Left ventricle myocardium inferior (tissue), 1 donor: ENCODE data around the gene EEFSEC. TPM values are rescaled to one million over a fixed set of nuclear protein-coding genes. Genes with fewer than 3 reads are reported as not detected.

ENCODE experiments used
- DNase-seq: peaks from one replicate; pipeline ENCODE4 v3.0.0-alpha.2; 2020
- H3K27ac ChIP-seq: fragments of 200-600 bp; replicated peaks from 2 replicates; pipeline ENCODE4 v1.8.0; 2021
- H3K27me3 ChIP-seq: fragments of 200-600 bp; 2 replicates; pipeline ENCODE4 v1.8.0; 2021; ENCODE audit warnings: low read depth
- H3K36me3 ChIP-seq: fragments of 200-600 bp; 2 replicates; pipeline ENCODE4 v1.8.0; 2021
- H3K4me1 ChIP-seq: fragments of 200-600 bp; 2 replicates; pipeline ENCODE4 v1.8.0; 2021
- H3K4me3 ChIP-seq: fragments of 200-600 bp; 2 replicates; pipeline ENCODE4 v1.8.0; 2021; ENCODE audit warnings: mild to moderate bottlenecking, moderate library complexity
- H3K9me3 ChIP-seq: fragments of 200-600 bp; replicated peaks from 2 replicates; pipeline ENCODE4 v1.8.0; 2021
- CTCF ChIP-seq: fragments of 200-600 bp; IDR thresholded peaks from 2 replicates; pipeline ENCODE4 v1.8.0; 2021; ENCODE audit warnings: antibody characterized with exemption, mild to moderate bottlenecking, borderline replicate concordance
- intact Hi-C: fragments of 100-400 bp; cut with micrococcal nuclease; formaldehyde crosslinking; loops from one replicate; pipeline ENCODE4 v1.11.0; 2022
- total RNA-seq: library from RNA; stranded (reverse); fragmentation: NEBNext Ultra II Directional; extraction: Animal tissue kit (Norgen Biotek cat#: 25700); gene quantifications from one replicate; pipeline ENCODE4 v1.2.1, GENCODE V29; 2021
- donor health status: DM: no; HTN: yes; CAD: no; lungs with severe emphysema.

The EEFSEC gene
- total RNA-seq, 1 donor from 2014 or later, result 23.7 TPM

DNA sequence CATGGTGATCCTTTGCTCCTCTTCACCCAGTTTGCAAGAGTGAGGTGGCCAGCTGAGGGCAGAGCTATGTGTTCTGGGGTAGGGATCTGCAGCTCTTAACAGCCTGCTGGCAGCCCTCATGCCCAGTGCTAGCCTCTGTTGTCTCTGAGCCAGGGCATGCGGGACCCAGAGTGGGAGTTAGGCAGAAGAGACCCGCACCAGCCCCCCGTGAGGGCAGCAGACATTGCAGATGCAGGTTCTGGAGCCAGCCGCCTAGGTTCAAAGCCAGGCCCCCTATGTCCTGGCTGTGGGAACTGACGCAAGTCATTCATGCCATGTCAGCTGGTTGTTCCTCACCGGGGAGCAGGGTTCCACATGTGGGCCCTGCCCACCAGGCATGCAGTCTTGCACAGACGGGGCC is 238.7 kb downstream of the EEFSEC start:
- no peaks in the 10 kb centered on the region for H3K27me3 ChIP-seq
- no peak for DNase-seq
- H3K4me1 ChIP-seq, result peaks cover 29% of the 10 kb centered on the region
- no peaks in the 10 kb centered on the region for H3K9me3 ChIP-seq
- intact Hi-C loops, result no loop called here
- H3K36me3 ChIP-seq, result no peaks in the 10 kb centered on the region
- H3K27ac ChIP-seq, result no peak overlapping the region
- H3K4me3 ChIP-seq, result no peak overlapping the region
- TF ChIP-seq CTCF, result no peak

- TF ChIP-seq CTCF, result no peak
- no peak for DNase-seq
- peaks cover 29% of the 10 kb centered on the region for H3K4me1 ChIP-seq
- no peak overlapping the region for H3K4me3 ChIP-seq
- no peaks in the 10 kb centered on the region for H3K9me3 ChIP-seq
- no peaks in the 10 kb centered on the region for H3K27me3 ChIP-seq
- H3K36me3 ChIP-seq, result no peaks in the 10 kb centered on the region
- no peak overlapping the region for H3K27ac ChIP-seq
- intact Hi-C loops, result no loop called here
These were observed 239.7 kb downstream of the EEFSEC start for GRCh38 chr3:128392818-128393544.

DNA sequence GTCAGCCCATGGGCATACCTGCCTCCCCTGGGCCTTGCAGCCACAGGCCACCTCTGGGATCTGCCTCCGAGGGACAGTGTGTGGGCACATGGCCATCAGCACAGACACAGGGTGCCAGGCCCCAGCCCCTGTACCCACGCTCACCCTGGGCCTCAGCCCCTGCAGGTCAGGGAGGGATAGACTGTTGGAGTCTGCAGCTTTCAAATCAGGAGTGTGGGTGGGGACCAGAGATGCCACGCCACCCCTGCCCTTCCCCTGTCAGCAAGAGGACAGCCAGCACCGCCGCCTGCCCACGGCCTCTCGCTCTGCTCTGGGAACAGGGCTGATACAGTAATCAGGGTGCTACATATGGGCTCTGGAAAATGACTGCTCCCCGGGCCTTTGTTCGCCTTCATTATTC is 240.8 kb downstream of the EEFSEC start:
- Histone ChIP-seq H3K36me3 (no peaks in the 10 kb centered on the region), H3K4me1 (peaks cover 35% of the 10 kb centered on the region), H3K27ac (no peak overlapping the region), H3K4me3 (no peak overlapping the region), H3K9me3 (no peaks in the 10 kb centered on the region), H3K27me3 (no peaks in the 10 kb centered on the region)
- no peak for TF ChIP-seq CTCF
- no peak for DNase-seq
- intact Hi-C loops, result no loop called here

DNA sequence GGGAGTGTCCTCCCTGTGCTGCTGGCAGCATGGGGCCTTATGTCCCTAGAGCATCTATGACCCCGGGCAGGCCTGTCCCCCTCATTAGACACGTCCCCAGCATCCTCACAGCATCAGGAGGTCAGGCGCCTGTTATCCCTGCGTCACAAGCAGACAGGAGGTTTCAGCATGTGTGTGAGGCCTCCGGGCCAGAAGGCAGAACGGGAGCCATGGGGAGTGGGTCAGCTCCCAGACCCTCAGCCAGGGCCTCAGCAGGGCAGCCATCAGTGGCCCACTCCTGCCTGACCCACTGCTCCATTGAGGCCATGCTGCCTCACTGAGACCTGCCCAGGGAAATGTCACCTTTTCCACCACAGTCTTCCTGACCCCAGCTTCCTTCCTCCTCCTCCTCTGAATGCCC is 241.8 kb downstream of the EEFSEC start:
- H3K36me3 ChIP-seq, result no peaks in the 10 kb centered on the region
- intact Hi-C loops, result no loop called here
- H3K9me3 ChIP-seq, result no peaks in the 10 kb centered on the region
- H3K27me3 ChIP-seq, result no peaks in the 10 kb centered on the region
- peaks cover 35% of the 10 kb centered on the region for H3K4me1 ChIP-seq
- H3K27ac ChIP-seq, result peak overlapping the region; percentile 49
- no peak for TF ChIP-seq CTCF
- H3K4me3 ChIP-seq, result no peak overlapping the region
- no peak for DNase-seq

GRCh38 chr3:128395500-128396162 is 242.3 kb downstream of the EEFSEC start:
- DNase-seq, result peak; percentile 82
- H3K9me3 ChIP-seq, result no peaks in the 10 kb centered on the region
- no peaks in the 10 kb centered on the region for H3K36me3 ChIP-seq
- no peaks in the 10 kb centered on the region for H3K27me3 ChIP-seq
- peak overlapping the region; percentile 49 for H3K27ac ChIP-seq
- H3K4me1 ChIP-seq, result peaks cover 35% of the 10 kb centered on the region
- intact Hi-C loops, result no loop called here
- H3K4me3 ChIP-seq, result no peak overlapping the region
- no peak for TF ChIP-seq CTCF
